ENCODE data around the gene FAT2. TPM values are rescaled to one million over a fixed set of nuclear protein-coding genes. Genes with fewer than 3 reads are reported as not detected.

FAT2 gene, protein sequence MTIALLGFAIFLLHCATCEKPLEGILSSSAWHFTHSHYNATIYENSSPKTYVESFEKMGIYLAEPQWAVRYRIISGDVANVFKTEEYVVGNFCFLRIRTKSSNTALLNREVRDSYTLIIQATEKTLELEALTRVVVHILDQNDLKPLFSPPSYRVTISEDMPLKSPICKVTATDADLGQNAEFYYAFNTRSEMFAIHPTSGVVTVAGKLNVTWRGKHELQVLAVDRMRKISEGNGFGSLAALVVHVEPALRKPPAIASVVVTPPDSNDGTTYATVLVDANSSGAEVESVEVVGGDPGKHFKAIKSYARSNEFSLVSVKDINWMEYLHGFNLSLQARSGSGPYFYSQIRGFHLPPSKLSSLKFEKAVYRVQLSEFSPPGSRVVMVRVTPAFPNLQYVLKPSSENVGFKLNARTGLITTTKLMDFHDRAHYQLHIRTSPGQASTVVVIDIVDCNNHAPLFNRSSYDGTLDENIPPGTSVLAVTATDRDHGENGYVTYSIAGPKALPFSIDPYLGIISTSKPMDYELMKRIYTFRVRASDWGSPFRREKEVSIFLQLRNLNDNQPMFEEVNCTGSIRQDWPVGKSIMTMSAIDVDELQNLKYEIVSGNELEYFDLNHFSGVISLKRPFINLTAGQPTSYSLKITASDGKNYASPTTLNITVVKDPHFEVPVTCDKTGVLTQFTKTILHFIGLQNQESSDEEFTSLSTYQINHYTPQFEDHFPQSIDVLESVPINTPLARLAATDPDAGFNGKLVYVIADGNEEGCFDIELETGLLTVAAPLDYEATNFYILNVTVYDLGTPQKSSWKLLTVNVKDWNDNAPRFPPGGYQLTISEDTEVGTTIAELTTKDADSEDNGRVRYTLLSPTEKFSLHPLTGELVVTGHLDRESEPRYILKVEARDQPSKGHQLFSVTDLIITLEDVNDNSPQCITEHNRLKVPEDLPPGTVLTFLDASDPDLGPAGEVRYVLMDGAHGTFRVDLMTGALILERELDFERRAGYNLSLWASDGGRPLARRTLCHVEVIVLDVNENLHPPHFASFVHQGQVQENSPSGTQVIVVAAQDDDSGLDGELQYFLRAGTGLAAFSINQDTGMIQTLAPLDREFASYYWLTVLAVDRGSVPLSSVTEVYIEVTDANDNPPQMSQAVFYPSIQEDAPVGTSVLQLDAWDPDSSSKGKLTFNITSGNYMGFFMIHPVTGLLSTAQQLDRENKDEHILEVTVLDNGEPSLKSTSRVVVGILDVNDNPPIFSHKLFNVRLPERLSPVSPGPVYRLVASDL (N-terminal part only)
- total RNA-seq: not detected in 2 replicates

DNA sequence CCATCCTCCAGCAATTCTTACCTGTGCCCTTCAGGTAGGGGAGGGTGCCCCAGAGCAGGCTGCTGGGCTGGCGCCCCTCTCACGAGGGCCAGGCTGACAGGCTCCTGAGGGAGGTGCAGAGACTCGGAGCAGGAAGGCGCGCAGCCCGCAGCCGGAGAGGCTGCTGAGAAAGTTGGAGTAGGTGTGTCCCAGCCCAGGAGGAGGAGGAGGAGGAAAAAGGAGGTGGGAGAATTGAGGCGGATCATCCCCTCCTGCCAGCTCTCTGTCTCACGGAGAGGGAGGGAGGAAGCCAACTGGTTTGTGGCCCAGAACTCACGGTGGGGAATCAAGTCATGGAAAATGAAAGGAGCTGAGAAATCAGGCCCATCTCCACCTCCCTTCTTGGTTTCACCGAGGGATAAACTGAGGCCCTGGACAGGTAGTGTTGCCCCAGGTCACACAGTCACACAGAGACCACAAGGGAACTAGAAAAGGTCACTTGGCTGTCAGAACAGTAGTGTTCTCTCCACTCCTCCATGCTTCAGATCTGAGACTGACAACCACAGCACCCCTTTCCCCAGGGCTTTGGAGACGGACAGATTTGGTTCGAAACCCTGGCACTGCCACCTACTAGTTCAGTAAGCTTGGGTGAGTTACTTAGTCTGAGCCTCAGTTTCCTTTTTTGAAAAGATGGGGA lies at the start of gene FAT2:
FAT2 (minus strand) TSS at position 188 of the 676 bp plus-strand sequence. CDS start 22,400 bp downstream, outside the sequence.
- Mint-ChIP-seq H3K36me3 (ENCODE audit: low read depth) (no peaks in the 10 kb centered on the region), H3K4me3 (no peak within 1 kb of the TSS), H3K9me3 (no peaks in the 10 kb centered on the region), H3K27me3 (no peaks in the 10 kb centered on the region), H3K27ac (no peak within 1 kb of the TSS), H3K4me1 (no peaks in the 10 kb centered on the region)
- intact Hi-C loops (cut with micrococcal nuclease): no loop called here
- DNase-seq: no peak

DNA sequence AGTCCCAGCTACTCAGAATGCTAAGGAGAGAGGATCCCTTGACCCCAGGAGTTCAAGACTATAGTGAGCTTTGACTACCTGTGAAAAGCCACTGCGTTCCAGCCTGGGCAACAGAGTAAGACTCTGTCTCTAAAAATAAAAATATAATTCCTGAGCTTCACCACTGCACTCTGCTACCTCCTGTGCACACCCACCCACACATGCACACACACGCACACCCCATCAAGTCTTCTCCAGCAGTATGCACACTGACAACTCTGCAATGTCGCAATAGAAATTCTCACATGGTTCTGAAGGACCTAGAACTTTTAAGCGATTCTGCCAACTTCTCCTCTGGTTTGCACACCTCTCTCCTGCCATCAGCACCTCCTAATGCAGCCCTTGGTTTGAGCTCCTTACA lies 47.5 kb upstream of the FAT2 start:
- H3K9me3 Mint-ChIP-seq: no peaks in the 10 kb centered on the region
- peaks cover 13% of the 10 kb centered on the region for H3K27me3 Mint-ChIP-seq
- H3K27ac Mint-ChIP-seq: no peak overlapping the region
- no peaks in the 10 kb centered on the region for H3K36me3 Mint-ChIP-seq (ENCODE audit: low read depth)
- intact Hi-C loops (cut with micrococcal nuclease): no loop called here
- H3K4me1 Mint-ChIP-seq: no peaks in the 10 kb centered on the region
- DNase-seq: no peak
- no peak overlapping the region for H3K4me3 Mint-ChIP-seq

DNA sequence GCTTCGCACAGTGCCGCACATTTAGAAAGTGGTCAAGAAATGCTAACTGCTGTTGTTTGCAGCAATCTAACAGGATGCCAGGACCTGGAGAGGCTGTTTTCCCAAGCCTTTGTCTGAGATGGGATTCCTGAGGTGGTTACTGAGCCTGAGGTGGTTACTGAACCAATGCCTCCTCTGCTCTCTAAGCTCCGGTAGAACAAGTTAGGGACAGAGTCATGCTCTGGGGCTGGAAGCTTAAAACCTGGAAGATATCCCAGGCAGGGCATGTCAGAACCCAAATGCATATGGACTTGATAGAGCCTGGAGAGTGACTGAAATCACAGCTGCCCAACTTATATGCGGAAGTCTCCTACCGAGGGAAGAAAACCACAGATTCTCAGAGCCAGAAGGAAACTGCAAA lies 46.5 kb upstream of the FAT2 start:
- H3K9me3 Mint-ChIP-seq: no peaks in the 10 kb centered on the region
- no peaks in the 10 kb centered on the region for H3K4me1 Mint-ChIP-seq
- H3K27ac Mint-ChIP-seq: no peak overlapping the region
- H3K36me3 Mint-ChIP-seq (ENCODE audit: low read depth): no peaks in the 10 kb centered on the region
- no peak overlapping the region for H3K4me3 Mint-ChIP-seq
- peaks cover 13% of the 10 kb centered on the region for H3K27me3 Mint-ChIP-seq
- intact Hi-C loops (cut with micrococcal nuclease): no loop called here
- no peak for DNase-seq

DNA sequence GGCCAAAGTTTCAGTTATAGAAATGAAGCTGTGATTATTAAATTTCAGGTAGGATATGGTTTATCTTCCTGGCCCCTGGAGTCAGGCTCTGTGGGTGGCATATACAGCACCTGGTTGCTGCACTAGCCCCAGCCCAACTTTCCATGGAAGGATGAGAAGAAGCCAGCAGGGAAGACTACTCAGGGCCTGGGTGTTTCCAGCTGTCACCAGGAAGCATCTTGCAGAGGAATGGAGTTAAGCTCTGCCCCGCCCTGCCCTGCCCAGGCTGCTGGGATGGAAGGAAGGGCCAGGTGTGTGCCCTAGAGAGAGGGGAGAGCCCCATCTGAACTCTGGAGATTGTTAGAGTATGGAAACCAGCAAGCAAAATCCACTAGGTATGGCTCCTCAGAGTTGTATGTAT lies 42.8 kb upstream of the FAT2 start:
- H3K4me3 Mint-ChIP-seq: no peak overlapping the region
- DNase-seq: no peak
- H3K27me3 Mint-ChIP-seq: peaks cover 11% of the 10 kb centered on the region
- no peak overlapping the region for H3K27ac Mint-ChIP-seq
- H3K36me3 Mint-ChIP-seq (ENCODE audit: low read depth): no peaks in the 10 kb centered on the region
- intact Hi-C loops (cut with micrococcal nuclease): no loop called here
- H3K9me3 Mint-ChIP-seq: no peaks in the 10 kb centered on the region
- H3K4me1 Mint-ChIP-seq: no peaks in the 10 kb centered on the region

DNA sequence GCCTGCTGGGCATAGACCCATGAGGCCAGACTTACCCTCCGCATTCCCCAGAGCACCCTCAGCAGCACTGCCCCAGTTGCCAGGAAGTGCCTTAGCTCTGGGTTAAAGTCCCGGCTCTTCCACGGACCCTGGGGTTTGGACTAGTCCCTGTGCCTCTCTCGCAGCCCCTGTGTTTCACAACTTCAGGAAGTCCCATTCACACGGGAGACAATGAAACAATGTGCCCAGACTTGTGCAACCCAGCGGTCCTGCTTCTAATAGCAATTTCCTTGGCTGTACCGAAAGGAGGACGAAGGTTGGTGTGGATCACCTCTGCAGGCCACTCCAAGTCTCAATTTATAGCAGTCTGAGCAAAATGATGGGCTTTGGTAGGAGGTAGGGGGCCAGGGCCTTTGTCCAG lies 41.8 kb upstream of the FAT2 start:
- Mint-ChIP-seq H3K9me3 (no peaks in the 10 kb centered on the region), H3K36me3 (ENCODE audit: low read depth) (no peaks in the 10 kb centered on the region), H3K27ac (no peak overlapping the region), H3K4me1 (no peaks in the 10 kb centered on the region), H3K27me3 (peaks cover 8% of the 10 kb centered on the region), H3K4me3 (no peak overlapping the region)
- DNase-seq: no peak
- intact Hi-C loops (cut with micrococcal nuclease): no loop called here

DNA sequence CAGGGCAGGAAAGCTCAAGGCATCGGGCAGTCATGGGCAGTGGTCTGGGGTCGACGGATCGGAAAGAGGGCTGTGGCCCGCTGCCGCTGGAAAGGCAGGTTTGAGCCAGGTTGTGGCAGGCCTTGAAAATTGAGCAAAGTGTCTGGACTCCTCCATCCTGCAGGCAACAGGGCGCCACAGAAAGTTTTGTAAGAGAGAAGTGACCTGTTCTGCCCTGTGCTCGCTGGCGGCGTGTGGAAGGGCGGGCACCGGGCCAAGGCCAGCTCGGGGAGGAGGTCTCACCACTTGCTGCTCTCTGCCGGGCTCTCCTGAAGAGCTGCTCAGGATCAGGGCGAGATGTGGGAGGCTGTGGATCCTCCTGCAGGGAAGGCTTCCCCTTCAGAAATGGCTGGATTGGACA lies 41.4 kb upstream of the FAT2 start:
- Mint-ChIP-seq H3K4me1 (no peaks in the 10 kb centered on the region), H3K9me3 (no peaks in the 10 kb centered on the region), H3K27me3 (peaks cover 8% of the 10 kb centered on the region), H3K4me3 (no peak overlapping the region), H3K36me3 (ENCODE audit: low read depth) (no peaks in the 10 kb centered on the region), H3K27ac (no peak overlapping the region)
- DNase-seq: no peak
- intact Hi-C loops (cut with micrococcal nuclease): no loop called here

DNA sequence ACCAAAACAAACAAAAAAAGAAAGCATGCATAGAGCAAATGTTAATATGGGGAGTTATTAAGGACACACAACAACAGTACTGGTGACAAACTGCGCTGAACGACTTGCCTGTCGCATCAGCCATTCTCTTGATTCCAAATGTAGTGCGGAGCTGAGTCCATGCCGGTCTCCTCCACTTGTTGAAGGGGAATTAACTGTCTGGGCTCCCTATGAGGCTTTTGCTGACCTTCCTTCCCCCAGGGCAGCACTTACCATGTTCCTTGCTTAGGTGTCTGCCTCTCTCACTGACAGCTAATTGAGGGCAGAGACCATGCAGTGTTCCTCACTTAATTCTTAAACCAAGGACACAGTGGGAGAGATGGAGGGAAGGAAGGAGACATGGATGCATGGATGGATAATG lies 40.8 kb upstream of the FAT2 start:
- Mint-ChIP-seq H3K9me3 (no peaks in the 10 kb centered on the region), H3K27ac (no peak overlapping the region), H3K27me3 (peaks cover 8% of the 10 kb centered on the region), H3K4me3 (no peak overlapping the region), H3K36me3 (ENCODE audit: low read depth) (no peaks in the 10 kb centered on the region), H3K4me1 (no peaks in the 10 kb centered on the region)
- intact Hi-C loops (cut with micrococcal nuclease): no loop called here
- no peak for DNase-seq

DNA sequence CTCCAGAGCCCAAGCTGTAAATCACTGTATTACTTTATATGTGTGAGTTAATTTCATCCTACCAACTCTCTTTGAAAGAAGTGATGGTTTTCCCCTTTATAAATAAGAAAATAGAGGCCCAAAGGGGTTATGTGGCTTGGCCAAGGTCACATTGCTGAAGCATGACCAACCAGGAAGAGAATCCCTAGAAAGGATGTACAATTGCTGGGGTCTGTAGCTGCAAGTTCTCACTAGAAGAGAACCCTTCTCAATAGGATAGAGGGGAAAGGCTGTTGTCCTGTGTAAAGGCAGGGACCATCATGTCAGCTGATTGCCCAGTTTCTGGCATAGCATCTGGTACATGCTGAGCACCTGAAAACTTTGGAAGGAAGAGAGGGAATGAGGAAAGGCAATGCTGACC lies 39.0 kb upstream of the FAT2 start:
- Mint-ChIP-seq H3K27ac (no peak overlapping the region), H3K27me3 (peaks cover 4% of the 10 kb centered on the region), H3K4me3 (no peak overlapping the region), H3K4me1 (no peaks in the 10 kb centered on the region), H3K9me3 (no peaks in the 10 kb centered on the region), H3K36me3 (ENCODE audit: low read depth) (no peaks in the 10 kb centered on the region)
- no peak for DNase-seq
- intact Hi-C loops (cut with micrococcal nuclease): no loop called here

DNA sequence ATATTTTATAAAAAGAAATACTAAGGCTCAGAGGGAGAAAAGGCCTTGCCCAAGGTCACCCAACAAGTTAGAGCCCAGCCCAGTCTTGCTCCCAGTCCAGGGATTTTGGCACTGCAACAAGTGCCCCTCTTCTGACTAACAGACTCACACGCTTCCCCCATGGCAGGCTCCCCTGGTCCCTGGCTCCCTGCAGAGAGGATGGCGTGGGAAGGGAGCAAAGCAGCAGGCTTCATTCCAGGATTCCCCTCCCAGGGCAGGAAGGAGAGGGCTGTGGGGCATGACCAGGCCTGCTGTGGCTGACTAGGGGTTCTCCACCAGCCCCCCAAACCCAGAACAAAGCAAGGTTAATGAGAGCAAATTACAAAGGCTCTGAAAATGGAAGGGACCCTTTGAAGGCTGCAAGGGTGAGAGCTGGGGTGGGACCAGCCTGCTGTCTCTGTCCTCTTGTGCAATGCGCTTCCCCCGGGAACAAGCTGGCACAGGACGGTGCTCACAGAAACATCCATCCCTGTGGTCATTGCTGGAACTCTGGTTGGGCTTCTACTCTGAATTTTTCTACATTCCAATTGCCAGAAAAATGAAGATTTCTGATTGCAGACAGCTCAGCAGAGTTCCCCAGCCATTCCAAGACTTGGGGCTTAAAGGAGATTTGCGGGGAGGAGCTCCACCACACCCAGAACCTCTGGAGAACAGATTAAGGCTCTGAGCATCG lies 37.1 kb upstream of the FAT2 start:
- Mint-ChIP-seq H3K4me3 (no peak overlapping the region), H3K9me3 (no peaks in the 10 kb centered on the region), H3K36me3 (ENCODE audit: low read depth) (no peaks in the 10 kb centered on the region), H3K27me3 (peaks cover 4% of the 10 kb centered on the region), H3K27ac (no peak overlapping the region), H3K4me1 (no peaks in the 10 kb centered on the region)
- DNase-seq: no peak
- intact Hi-C loops (cut with micrococcal nuclease): no loop called here

DNA sequence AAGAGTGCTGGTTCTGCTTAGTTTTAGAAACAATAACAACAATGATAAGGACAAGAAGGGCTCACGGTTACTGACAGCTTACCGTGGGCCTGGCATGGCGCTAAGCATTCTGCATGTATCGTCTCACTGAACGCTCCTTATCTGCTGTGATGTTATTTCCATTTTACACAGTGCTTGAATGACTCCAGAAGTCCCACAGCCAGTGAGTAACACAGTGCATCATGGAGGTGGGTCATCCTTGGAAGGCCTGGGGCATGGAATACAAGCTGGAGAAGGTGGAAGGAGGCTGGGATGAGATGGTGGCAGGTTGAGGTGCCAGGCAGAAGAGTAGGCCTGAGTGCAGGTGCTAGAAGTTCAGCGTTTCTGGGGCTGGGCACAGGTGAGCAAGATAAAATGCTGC lies 36.5 kb upstream of the FAT2 start:
- intact Hi-C loops (cut with micrococcal nuclease): no loop called here
- Mint-ChIP-seq H3K4me3 (no peak overlapping the region), H3K9me3 (no peaks in the 10 kb centered on the region), H3K27me3 (peaks cover 4% of the 10 kb centered on the region), H3K4me1 (no peaks in the 10 kb centered on the region), H3K36me3 (ENCODE audit: low read depth) (no peaks in the 10 kb centered on the region), H3K27ac (no peak overlapping the region)
- no peak for DNase-seq

DNA sequence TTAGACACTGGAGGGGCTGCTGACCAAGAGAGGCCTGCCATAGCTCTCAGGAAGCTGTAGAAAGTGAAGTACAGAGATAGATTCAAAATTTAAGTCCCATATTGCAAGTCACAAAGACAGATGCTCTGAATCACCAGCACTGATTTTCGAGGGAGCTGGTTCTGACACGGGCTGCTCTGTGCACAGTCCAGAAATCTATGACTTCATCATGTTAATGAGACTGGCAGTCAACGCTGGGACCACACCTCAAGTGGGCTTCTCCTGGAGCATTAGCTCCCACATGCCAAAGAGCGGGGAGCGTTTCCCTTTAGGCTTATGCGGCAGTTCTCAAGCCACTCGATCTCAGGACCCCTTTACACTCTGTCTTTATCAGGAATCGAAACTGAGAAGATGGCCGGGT lies 34.2 kb upstream of the FAT2 start:
- Mint-ChIP-seq H3K4me3 (no peak overlapping the region), H3K27ac (no peak overlapping the region), H3K27me3 (peaks cover 3% of the 10 kb centered on the region), H3K4me1 (no peaks in the 10 kb centered on the region), H3K9me3 (no peaks in the 10 kb centered on the region), H3K36me3 (ENCODE audit: low read depth) (no peaks in the 10 kb centered on the region)
- no peak for DNase-seq
- intact Hi-C loops (cut with micrococcal nuclease): no loop called here

DNA sequence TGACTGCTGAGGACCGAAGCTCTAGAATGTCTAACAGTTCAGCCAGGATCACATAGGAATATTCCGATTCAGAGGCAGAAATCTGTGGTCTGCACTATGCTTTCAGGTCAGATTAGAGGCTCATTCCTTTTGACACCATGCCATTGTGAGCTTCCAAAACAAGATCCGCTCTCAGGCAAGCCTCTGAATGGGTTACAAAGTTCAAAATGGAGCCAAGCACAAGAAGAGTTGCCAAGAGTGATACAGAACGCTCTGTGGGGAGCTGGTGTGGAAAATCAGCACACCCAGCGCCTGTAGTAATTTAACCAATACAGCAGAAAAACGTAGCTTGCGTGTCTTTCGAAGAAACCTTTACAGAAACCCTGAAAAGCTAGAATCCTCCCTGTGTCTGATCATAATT lies 33.3 kb upstream of the FAT2 start:
- Mint-ChIP-seq H3K4me1 (no peaks in the 10 kb centered on the region), H3K36me3 (ENCODE audit: low read depth) (no peaks in the 10 kb centered on the region), H3K4me3 (no peak overlapping the region), H3K9me3 (no peaks in the 10 kb centered on the region), H3K27ac (no peak overlapping the region), H3K27me3 (peaks cover 1% of the 10 kb centered on the region)
- intact Hi-C loops (cut with micrococcal nuclease): no loop called here
- no peak for DNase-seq

Measured in activated CD4-positive, alpha-beta T cell treated with anti-CD3 and anti-CD28 coated beads, Interleukin-2, amount 10 ng/mL, durations not matched to agents 24 days and 14 days (primary cell).